Mucosa of descending colon (tissue), 3 donors: Measurements from ENCODE around the gene NFASC. TPM values are rescaled to one million over a fixed set of nuclear protein-coding genes. Genes with fewer than 3 reads are reported as not detected.

Experiments used
- ATAC-seq: fragments of 200-7000 bp; cut with Tn5 transposase; one replicate; pipeline ENCODE4 v1.9.1; 2020; ENCODE audit warnings: mild to moderate bottlenecking, moderate library complexity
- DNase-seq, 3 donors: peaks; one replicate each; pipeline ENCODE4 v3.0.0-alpha.2; 2020
- H3K36me3 ChIP-seq: fragments of 200-600 bp; one replicate; pipeline ENCODE4 v1.8.0; 2021; ENCODE audit warnings: low read depth, mild to moderate bottlenecking
- H3K4me1 ChIP-seq: fragments of 200-600 bp; one replicate; pipeline ENCODE4 v1.8.0; 2021; ENCODE audit warnings: low read depth, mild to moderate bottlenecking
- H3K4me3 ChIP-seq: fragments of 200-600 bp; one replicate; pipeline ENCODE4 v1.8.0; 2021; ENCODE audit warnings: mild to moderate bottlenecking
- H3K9me3 ChIP-seq: fragments of 200-600 bp; one replicate; pipeline ENCODE4 v1.8.0; 2021; ENCODE audit warnings: mild to moderate bottlenecking
- CTCF ChIP-seq: fragments of 200-600 bp; IDR thresholded peaks from one replicate; pipeline ENCODE4 v1.8.0; 2022; ENCODE audit warnings: antibody characterized with exemption, mild to moderate bottlenecking
- intact Hi-C, 2 donors: fragments of 100-400 bp; cut with DNase I in 1 of 2; cut with micrococcal nuclease in 1 of 2; formaldehyde crosslinking; loops; one replicate each; pipeline versions ENCODE4 v1.11.0 to v1.11.1; 2022; cut with DNase I, micrococcal nuclease
- total RNA-seq, 3 donors: library from RNA; stranded (reverse); fragmentation: NEBNext Ultra II Directional in 2 of 3; extraction: Animal tissue kit (Norgen Biotek cat#: 25700) in 2 of 3; gene quantifications; one replicate each; pipeline versions ENCODE4 v1.2.1 to v1.2.4, GENCODE V29; 2021 to 2023
- donor health status: DM: no; HTN: no; CAD: no; lungs with moderate emphysema.
- donor health status: DM: no; HTN: no; CAD: no.
- donor health status: DM: no; HTN: yes; CAD: no.

NFASC gene
- total RNA-seq, 3 donors from 2014 or later, result 12.3 to 27.6 (median 22.7) TPM

- intact Hi-C loops, result no loop called here
- Histone ChIP-seq H3K4me1 (no peaks in the 10 kb centered on the region), H3K9me3 (no peaks in the 10 kb centered on the region), H3K36me3 (no peaks in the 10 kb centered on the region), H3K4me3 (no peak overlapping the region)
- ATAC-seq, result no peak
- TF ChIP-seq CTCF, result no peak
- DNase-seq, result no peak
Measured at GRCh38 chr1:205041998-205042910, 171.6 kb downstream of the NFASC start.

- Histone ChIP-seq H3K9me3 (no peaks in the 10 kb centered on the region), H3K4me1 (no peaks in the 10 kb centered on the region), H3K36me3 (no peaks in the 10 kb centered on the region), H3K4me3 (no peak within 1 kb of the TSS)
- DNase-seq (no peak), ATAC-seq (no peak)
- intact Hi-C loops, result no loop called here
- TF ChIP-seq CTCF, result no peak
Measured at GRCh38 chr1:205042911-205043806, 172.5 kb downstream of the NFASC start, which contains the start of gene CNTN2. Gene CNTN2, plus strand, starts transcription at chr1:205043212. Its CDS starts 9,974 bp downstream, at chr1:205053186.

- no peak for TF ChIP-seq CTCF
- H3K36me3 ChIP-seq, result no peaks in the 10 kb centered on the region
- ATAC-seq (no peak), DNase-seq (no peak)
- no peaks in the 10 kb centered on the region for H3K9me3 ChIP-seq
- intact Hi-C loops, result no loop called here
- H3K4me3 ChIP-seq, result no peak overlapping the region
- H3K4me1 ChIP-seq, result no peaks in the 10 kb centered on the region
Measured at GRCh38 chr1:205043866-205044265, 173.2 kb downstream of the NFASC start.

GRCh38 chr1:205044741-205045140, 174.1 kb downstream of the NFASC start:
- no peaks in the 10 kb centered on the region for H3K9me3 ChIP-seq
- no peak for TF ChIP-seq CTCF
- intact Hi-C loops, result no loop called here
- H3K4me1 ChIP-seq, result no peaks in the 10 kb centered on the region
- no peak for ATAC-seq
- DNase-seq, result no peak
- H3K4me3 ChIP-seq, result no peak overlapping the region
- H3K36me3 ChIP-seq, result no peaks in the 10 kb centered on the region

- no peaks in the 10 kb centered on the region for H3K36me3 ChIP-seq
- no peak overlapping the region for H3K4me3 ChIP-seq
- no peak for TF ChIP-seq CTCF
- no peaks in the 10 kb centered on the region for H3K4me1 ChIP-seq
- no peak for ATAC-seq
- intact Hi-C loops, result no loop called here
- no peaks in the 10 kb centered on the region for H3K9me3 ChIP-seq
- no peak for DNase-seq
Measured at GRCh38 chr1:205045146-205045545, 174.5 kb downstream of the NFASC start.
